Upper lobe of left lung (tissue), 6 donors: ENCODE measurements around the gene GALNT16. TPM values are rescaled to one million over a fixed set of nuclear protein-coding genes. Genes with fewer than 3 reads are reported as not detected.

Experiments used
- ATAC-seq, 2 donors: fragments of 200-7000 bp; cut with Tn5 transposase; one replicate each; pipeline ENCODE4 v1.9.1; 2022; ENCODE audit warnings: mild to moderate bottlenecking in 2 of 2, moderate library complexity in 2 of 2; ENCODE audit not compliant: low FRiP score in 2 of 2
- DNase-seq, 2 donors: peaks; one replicate each; pipeline ENCODE4 v3.0.0-alpha.2; 2019 to 2020
- H3K27ac ChIP-seq, 4 donors: fragments of 200-600 bp; sonication (generic); one replicate each; pipeline ENCODE4 v1.5.1; 2016 to 2019
- H3K27me3 ChIP-seq, 4 donors: fragments of 200-600 bp; sonication (generic); one replicate each; pipeline ENCODE4 v1.5.1; 2017 to 2019
- H3K36me3 ChIP-seq, 4 donors: fragments of 200-600 bp; sonication (generic); one replicate each; pipeline ENCODE4 v1.5.1; 2016 to 2019
- H3K4me1 ChIP-seq, 4 donors: fragments of 200-600 bp; sonication (generic); one replicate each; pipeline ENCODE4 v1.5.1; 2018 to 2019
- H3K4me3 ChIP-seq, 4 donors: fragments of 200-600 bp; sonication (generic); one replicate each; pipeline ENCODE4 v1.5.1; 2017 to 2019; ENCODE audit warnings: mild to moderate bottlenecking in 2 of 4, moderate library complexity in 1 of 4
- H3K9me3 ChIP-seq, 4 donors: fragments of 200-600 bp; sonication (generic); one replicate each; pipeline ENCODE4 v1.5.1; 2018 to 2019
- EP300 ChIP-seq, 4 donors: sonication (generic); formaldehyde crosslinking; IDR thresholded peaks; one replicate each; pipeline ENCODE4 v1.5.1; 2017; ENCODE audit warnings: antibody characterized with exemption in 4 of 4, control low read depth in 2 of 4
- POLR2A ChIP-seq, 4 donors: fragments of 450-650 bp; IDR thresholded peaks; one replicate each; pipeline ENCODE4 v1.5.1; 2016 to 2017; ENCODE audit warnings: antibody characterized with exemption in 4 of 4, mild to moderate bottlenecking in 2 of 4
- POLR2AphosphoS5 ChIP-seq, 2 donors: sonication (generic); formaldehyde crosslinking; IDR thresholded peaks; one replicate each; pipeline ENCODE4 v1.5.1; 2017; ENCODE audit warnings: antibody characterized with exemption in 2 of 2
- WGBS, 2 donors: methylation state at CpG; one replicate each; pipeline ENCODE4 v1.1.5; 2017 to 2018; 5-methylcytosine and 5-hydroxymethylcytosine counted together
- total RNA-seq, 6 donors: library from RNA; depleted of rRNA in 4 of 6; stranded (reverse); fragments of >200 nt in 4 of 6; gene quantifications; one replicate each; pipeline versions ENCODE4 v1.1.0 to v1.2.1, GENCODE V29; 2016 to 2021
- TF ChIP-seq, protein P1 (sequence below), 6 experiments: fragments of 450-650 bp in 4 of 6; fragments of 200-600 bp in 2 of 6; sonication (generic) in 2 of 6; IDR thresholded peaks; one replicate each; pipeline ENCODE4 v1.5.1; 2016 to 2019; ENCODE audit warnings: antibody characterized with exemption in 6 of 6
- donor health status: DM: no; HTN: no; CAD: no; lungs with moderate emphysema.
- donor health status: DM: no; HTN: yes; CAD: no; lungs with severe emphysema.

GALNT16 gene
- total RNA-seq, 6 donors from 2014 or later = under 0.01 to 8.4 (median 1.3) TPM

DNA sequence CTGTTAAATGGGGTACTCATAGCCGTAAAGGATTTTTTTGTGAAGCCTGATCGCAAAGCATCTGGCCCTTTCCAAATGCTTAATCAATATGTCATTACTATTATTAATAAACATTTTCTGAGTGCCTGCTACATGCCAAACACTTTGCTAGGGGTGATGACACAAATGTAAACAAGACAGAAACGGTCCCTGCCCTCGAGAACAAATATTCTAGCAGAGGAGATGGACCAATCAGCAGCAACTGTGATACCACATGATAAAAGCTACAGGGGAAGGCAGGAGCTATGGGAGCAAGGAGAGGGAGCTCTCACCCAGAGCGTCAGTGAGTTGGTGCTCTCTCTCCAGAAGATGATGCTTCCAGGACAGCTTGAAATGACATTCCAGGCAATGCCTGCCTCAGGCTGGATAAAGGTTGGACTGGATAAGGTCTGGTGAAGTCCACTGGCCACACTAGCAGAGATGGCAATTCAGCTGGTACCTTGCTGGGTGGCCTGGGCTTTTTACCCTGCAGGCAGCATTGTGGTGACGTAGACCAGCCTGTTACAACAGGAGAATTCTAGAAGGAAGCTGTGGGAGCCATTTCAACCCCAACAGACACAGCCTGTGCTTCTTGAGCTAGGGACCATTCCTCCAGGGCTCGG lies 97.1 kb downstream of the GALNT16 start:
- TF ChIP-seq, protein P1, sequence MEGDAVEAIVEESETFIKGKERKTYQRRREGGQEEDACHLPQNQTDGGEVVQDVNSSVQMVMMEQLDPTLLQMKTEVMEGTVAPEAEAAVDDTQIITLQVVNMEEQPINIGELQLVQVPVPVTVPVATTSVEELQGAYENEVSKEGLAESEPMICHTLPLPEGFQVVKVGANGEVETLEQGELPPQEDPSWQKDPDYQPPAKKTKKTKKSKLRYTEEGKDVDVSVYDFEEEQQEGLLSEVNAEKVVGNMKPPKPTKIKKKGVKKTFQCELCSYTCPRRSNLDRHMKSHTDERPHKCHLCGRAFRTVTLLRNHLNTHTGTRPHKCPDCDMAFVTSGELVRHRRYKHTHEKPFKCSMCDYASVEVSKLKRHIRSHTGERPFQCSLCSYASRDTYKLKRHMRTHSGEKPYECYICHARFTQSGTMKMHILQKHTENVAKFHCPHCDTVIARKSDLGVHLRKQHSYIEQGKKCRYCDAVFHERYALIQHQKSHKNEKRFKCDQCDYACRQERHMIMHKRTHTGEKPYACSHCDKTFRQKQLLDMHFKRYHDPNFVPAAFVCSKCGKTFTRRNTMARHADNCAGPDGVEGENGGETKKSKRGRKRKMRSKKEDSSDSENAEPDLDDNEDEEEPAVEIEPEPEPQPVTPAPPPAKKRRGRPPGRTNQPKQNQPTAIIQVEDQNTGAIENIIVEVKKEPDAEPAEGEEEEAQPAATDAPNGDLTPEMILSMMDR (IDR thresholded peaks at IDR 0.05) = no peak
- TF ChIP-seq POLR2AphosphoS5 (IDR thresholded peaks at IDR 0.05) = no peak
- TF ChIP-seq EP300 (IDR thresholded peaks at IDR 0.05) = no peak
- TF ChIP-seq POLR2A (IDR thresholded peaks at IDR 0.05) = no peak
- 60 to 66% methylated on average over 6 to 7 of the region's 7 CpGs for WGBS, 2 donors

DNA sequence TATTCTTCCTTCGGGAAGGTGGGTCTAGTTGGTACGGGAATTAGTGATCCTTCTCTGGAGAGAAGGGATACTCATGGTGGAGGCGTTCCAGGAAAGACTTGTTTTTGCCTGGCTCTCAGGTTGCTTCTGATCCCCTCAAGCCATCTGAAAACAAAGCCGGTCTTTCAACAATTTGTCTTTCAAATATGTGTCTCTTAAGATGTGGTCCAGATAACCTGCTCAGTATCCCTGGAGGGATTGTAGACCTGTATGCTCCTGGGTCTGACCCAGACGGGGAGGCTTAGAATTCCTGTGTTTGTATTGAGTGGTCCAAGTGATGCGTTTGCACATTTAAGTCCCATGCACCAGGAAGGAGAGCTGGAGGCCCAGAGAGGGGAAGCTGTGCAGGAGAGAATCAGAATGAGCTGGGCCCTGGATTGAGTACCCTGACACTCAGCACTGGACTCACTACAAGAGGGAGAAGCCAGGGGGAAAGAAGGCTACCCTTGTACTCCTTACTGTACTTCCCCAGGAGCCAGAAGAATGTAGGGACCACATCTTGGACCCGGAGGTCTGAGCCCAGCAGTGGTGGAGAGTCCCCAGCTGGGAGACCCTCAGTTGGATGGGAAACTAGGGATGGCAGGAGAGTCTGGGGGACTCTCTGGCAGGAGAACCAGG lies 97.7 kb downstream of the GALNT16 start:
- H3K9me3 ChIP-seq = no peaks in the 10 kb centered on the region
- DNase-seq (no peak), ATAC-seq (no peak)
- no peak overlapping the region for H3K27ac ChIP-seq
- 77 to 82% methylated on average over 7 of the region's 7 CpGs for WGBS, 2 donors
- H3K36me3 ChIP-seq = no peaks in the 10 kb centered on the region
- no peaks in the 10 kb centered on the region for H3K4me1 ChIP-seq
- no peaks in the 10 kb centered on the region for H3K27me3 ChIP-seq
- no peak overlapping the region for H3K4me3 ChIP-seq
- TF ChIP-seq POLR2AphosphoS5 (IDR thresholded peaks at IDR 0.05) (no peak), POLR2A (IDR thresholded peaks at IDR 0.05) (no peak), EP300 (IDR thresholded peaks at IDR 0.05) (no peak)
- TF ChIP-seq, protein P1 (IDR thresholded peaks at IDR 0.05) = no peak

More for the DNA sequence above, 97.1 kb downstream of the GALNT16 start:
- no peak for DNase-seq
- H3K27me3 ChIP-seq = no peaks in the 10 kb centered on the region
- H3K4me1 ChIP-seq = no peaks in the 10 kb centered on the region
- no peak for ATAC-seq
- no peak overlapping the region for H3K4me3 ChIP-seq
- H3K27ac ChIP-seq = no peak overlapping the region
- H3K36me3 ChIP-seq = no peaks in the 10 kb centered on the region
- no peaks in the 10 kb centered on the region for H3K9me3 ChIP-seq

DNA sequence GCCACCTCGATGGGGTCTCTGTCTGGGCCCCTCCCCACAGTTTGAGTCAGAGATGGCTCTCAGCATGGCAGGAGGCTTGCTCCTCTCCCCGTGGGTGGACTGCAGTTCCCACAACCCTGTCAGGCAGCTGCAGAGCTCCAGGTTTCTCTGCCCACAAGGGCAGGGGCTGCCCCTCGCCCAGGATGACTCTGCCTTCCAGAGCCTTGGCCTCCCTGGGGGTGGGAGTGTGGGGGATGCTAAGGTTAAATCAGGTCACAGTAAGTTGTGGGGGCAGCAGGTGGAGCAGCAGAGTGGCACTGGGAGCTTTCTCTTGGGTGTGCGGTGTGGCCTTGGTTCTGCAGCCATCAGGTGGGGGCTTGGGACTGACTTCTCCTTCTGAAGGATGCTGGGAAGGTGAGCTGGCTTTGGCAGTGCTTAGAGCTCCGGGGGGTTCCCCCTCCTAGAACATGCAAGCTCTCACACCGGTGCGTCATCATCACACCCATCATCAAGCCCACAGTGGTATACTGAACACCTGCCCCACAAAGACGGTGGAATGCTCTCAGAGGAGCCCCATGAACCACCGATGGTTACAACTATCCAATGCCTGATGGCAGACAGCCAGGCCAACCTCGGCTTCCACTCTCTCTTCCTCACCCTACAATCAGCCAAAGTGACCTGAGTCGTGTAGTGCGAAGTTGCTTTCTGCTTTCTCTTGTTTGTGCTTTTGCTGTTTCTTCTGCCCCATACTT lies 98.4 kb downstream of the GALNT16 start:
- Histone ChIP-seq H3K9me3 (no peaks in the 10 kb centered on the region), H3K36me3 (no peaks in the 10 kb centered on the region), H3K27ac (no peak overlapping the region), H3K27me3 (no peaks in the 10 kb centered on the region), H3K4me1 (no peaks in the 10 kb centered on the region), H3K4me3 (no peak overlapping the region)
- ATAC-seq (no peak), DNase-seq (no peak)
- TF ChIP-seq POLR2AphosphoS5 (IDR thresholded peaks at IDR 0.05) = no peak
- TF ChIP-seq, protein P1 (IDR thresholded peaks at IDR 0.05) = no peak
- no peak for TF ChIP-seq POLR2A (IDR thresholded peaks at IDR 0.05)
- no peak for TF ChIP-seq EP300 (IDR thresholded peaks at IDR 0.05)
- WGBS, 2 donors = 62 to 67% methylated on average over 7 to 12 of the region's 12 CpGs

DNA sequence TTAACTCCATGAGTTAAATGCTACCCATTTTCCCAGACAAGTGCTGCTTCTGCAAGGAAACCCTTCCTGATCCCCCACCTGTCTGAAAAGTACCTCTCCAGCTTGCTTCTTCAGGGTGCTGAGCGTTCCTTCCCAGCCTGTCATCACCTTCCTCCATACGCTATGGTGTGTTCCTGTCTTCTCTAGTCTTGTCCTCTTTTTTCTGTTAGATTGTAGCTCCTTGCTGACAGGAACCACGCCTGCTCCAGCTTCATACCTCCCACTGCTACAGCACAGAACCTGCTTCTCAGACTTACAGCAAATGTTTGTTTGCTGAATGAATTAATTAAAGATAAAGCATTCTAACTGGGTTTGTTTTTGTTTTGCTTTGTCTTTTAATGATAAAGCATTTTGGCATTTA lies 99.0 kb downstream of the GALNT16 start:
- H3K4me1 ChIP-seq = no peaks in the 10 kb centered on the region
- TF ChIP-seq EP300 (IDR thresholded peaks at IDR 0.05) = no peak
- no peak for TF ChIP-seq POLR2AphosphoS5 (IDR thresholded peaks at IDR 0.05)
- TF ChIP-seq, protein P1 (IDR thresholded peaks at IDR 0.05) = no peak
- TF ChIP-seq POLR2A (IDR thresholded peaks at IDR 0.05) = no peak
- H3K4me3 ChIP-seq = no peak overlapping the region
- H3K27me3 ChIP-seq = no peaks in the 10 kb centered on the region
- DNase-seq (no peak), ATAC-seq (no peak)
- WGBS, 2 donors = 75 to 83% methylated on average over 3 of the region's 3 CpGs
- H3K9me3 ChIP-seq = no peaks in the 10 kb centered on the region
- H3K27ac ChIP-seq = no peak overlapping the region
- H3K36me3 ChIP-seq = no peaks in the 10 kb centered on the region
